Activated naive CD4-positive, alpha-beta T cell treated with anti-CD3 and anti-CD28 coated beads, Interleukin-2, amount 10 ng/mL, durations not matched to agents 7 days and 5 days (primary cell): ENCODE data around the gene DCUN1D4.

Experiments
- CTCF ChIA-PET: fragments of 350-600 bp; sonication (Branson Sonifier 250); formaldehyde crosslinking; loops from one replicate; lab custom pipeline; 2021; ENCODE audit warnings: antibody characterized with exemption; lab: Charles Lee
- DNase-seq: peaks from one replicate; pipeline ENCODE4 v3.0.0-alpha.2; 2020
- H3K27ac Mint-ChIP-seq: one replicate; pipeline ENCODE4 v1.8.0; 2021; ENCODE audit warnings: mild to moderate bottlenecking, moderate library complexity, mixed read lengths
- H3K27me3 Mint-ChIP-seq: one replicate; pipeline ENCODE4 v1.8.0; 2021; ENCODE audit warnings: mild to moderate bottlenecking, mixed read lengths
- H3K36me3 Mint-ChIP-seq: one replicate; pipeline ENCODE4 v1.8.0; 2021; ENCODE audit warnings: mixed read lengths
- H3K4me1 Mint-ChIP-seq: one replicate; pipeline ENCODE4 v1.8.0; 2021; ENCODE audit warnings: mixed read lengths
- H3K4me3 Mint-ChIP-seq: one replicate; pipeline ENCODE4 v1.8.0; 2021; ENCODE audit warnings: mild to moderate bottlenecking, moderate library complexity, mixed read lengths
- H3K9me3 Mint-ChIP-seq: one replicate; pipeline ENCODE4 v1.8.0; 2021; ENCODE audit warnings: mixed read lengths

Gene DCUN1D4

GRCh38 chr4:51865717-51866116, 22.8 kb downstream of the DCUN1D4 start:
- no peaks in the 10 kb centered on the region for H3K9me3 Mint-ChIP-seq
- H3K27ac Mint-ChIP-seq = no peak overlapping the region
- H3K36me3 Mint-ChIP-seq = peaks cover 22% of the 10 kb centered on the region
- no peaks in the 10 kb centered on the region for H3K27me3 Mint-ChIP-seq
- CTCF ChIA-PET = no interaction called here
- H3K4me1 Mint-ChIP-seq = no peaks in the 10 kb centered on the region
- DNase-seq = no peak
- no peak overlapping the region for H3K4me3 Mint-ChIP-seq

- CTCF ChIA-PET = no interaction called here
- Mint-ChIP-seq H3K36me3 (peaks cover 26% of the 10 kb centered on the region), H3K27me3 (no peaks in the 10 kb centered on the region), H3K4me3 (no peak overlapping the region), H3K27ac (no peak overlapping the region), H3K4me1 (no peaks in the 10 kb centered on the region), H3K9me3 (no peaks in the 10 kb centered on the region)
- no peak for DNase-seq
These were observed 23.9 kb downstream of the DCUN1D4 start for GRCh38 chr4:51866835-51867234.

- DNase-seq = no peak
- CTCF ChIA-PET = no interaction called here
- Mint-ChIP-seq H3K27ac (no peak overlapping the region), H3K4me3 (no peak overlapping the region), H3K4me1 (no peaks in the 10 kb centered on the region), H3K9me3 (no peaks in the 10 kb centered on the region), H3K27me3 (no peaks in the 10 kb centered on the region), H3K36me3 (peaks cover 35% of the 10 kb centered on the region)
These were observed 24.9 kb downstream of the DCUN1D4 start for GRCh38 chr4:51867689-51868448.

GRCh38 chr4:51868449-51868847, 25.5 kb downstream of the DCUN1D4 start:
- no peak overlapping the region for H3K27ac Mint-ChIP-seq
- no peak overlapping the region for H3K4me3 Mint-ChIP-seq
- H3K4me1 Mint-ChIP-seq = no peaks in the 10 kb centered on the region
- H3K36me3 Mint-ChIP-seq = peaks cover 37% of the 10 kb centered on the region
- no peaks in the 10 kb centered on the region for H3K27me3 Mint-ChIP-seq
- no peak for DNase-seq
- CTCF ChIA-PET = no interaction called here
- no peaks in the 10 kb centered on the region for H3K9me3 Mint-ChIP-seq

DNA sequence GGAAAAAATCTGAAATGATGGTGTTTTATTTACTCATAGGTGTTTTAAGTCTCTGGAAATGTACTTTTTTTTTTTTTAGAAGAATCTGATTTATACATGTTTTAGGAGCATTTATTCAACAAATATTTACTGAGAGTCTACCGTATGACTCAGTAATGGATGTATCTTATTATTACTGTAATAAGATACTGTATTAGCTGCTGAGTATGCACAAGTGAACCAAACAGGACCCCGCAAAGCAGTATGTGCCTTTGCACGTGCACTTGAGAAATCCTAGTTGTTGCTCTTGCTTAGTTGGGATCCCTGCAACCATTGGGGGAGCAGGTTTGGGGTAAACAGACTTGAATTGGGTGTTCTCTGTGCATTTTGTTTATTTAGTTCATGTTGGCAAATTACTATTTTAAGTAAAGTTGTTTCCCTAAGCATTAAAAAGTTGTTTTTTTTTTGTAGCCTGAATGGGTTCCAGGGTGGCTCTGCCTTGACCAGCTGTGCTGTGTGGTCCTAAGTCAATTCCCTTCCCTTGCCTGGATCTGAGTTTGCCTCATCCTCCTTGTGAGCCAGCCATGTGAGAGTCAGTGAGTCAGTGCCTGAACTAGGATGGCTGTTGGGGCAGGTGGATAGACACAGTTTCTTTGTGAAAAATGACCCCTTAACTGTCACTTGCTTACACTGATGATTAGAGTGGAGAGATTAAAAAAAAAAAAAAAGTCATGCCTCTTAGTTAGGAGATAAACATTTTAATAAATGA, 27.7 kb downstream of the DCUN1D4 start:
- H3K36me3 Mint-ChIP-seq = peaks cover 42% of the 10 kb centered on the region
- no peak overlapping the region for H3K27ac Mint-ChIP-seq
- no peaks in the 10 kb centered on the region for H3K4me1 Mint-ChIP-seq
- H3K27me3 Mint-ChIP-seq = no peaks in the 10 kb centered on the region
- no peak overlapping the region for H3K4me3 Mint-ChIP-seq
- CTCF ChIA-PET = no interaction called here
- DNase-seq = no peak
- no peaks in the 10 kb centered on the region for H3K9me3 Mint-ChIP-seq

GRCh38 chr4:51872283-51872997, 29.5 kb downstream of the DCUN1D4 start:
- Mint-ChIP-seq H3K36me3 (peaks cover 42% of the 10 kb centered on the region), H3K27me3 (no peaks in the 10 kb centered on the region), H3K4me1 (no peaks in the 10 kb centered on the region), H3K9me3 (no peaks in the 10 kb centered on the region), H3K4me3 (no peak overlapping the region), H3K27ac (no peak overlapping the region)
- CTCF ChIA-PET = no interaction called here
- DNase-seq = no peak

GRCh38 chr4:51874551-51874950, 31.6 kb downstream of the DCUN1D4 start:
- peaks cover 42% of the 10 kb centered on the region for H3K36me3 Mint-ChIP-seq

GRCh38 chr4:51878431-51878830, 35.5 kb downstream of the DCUN1D4 start:
- no peaks in the 10 kb centered on the region for H3K9me3 Mint-ChIP-seq
- H3K27me3 Mint-ChIP-seq = no peaks in the 10 kb centered on the region
- H3K4me1 Mint-ChIP-seq = no peaks in the 10 kb centered on the region
- no peak overlapping the region for H3K27ac Mint-ChIP-seq
- no peak overlapping the region for H3K4me3 Mint-ChIP-seq
- H3K36me3 Mint-ChIP-seq = peaks cover 34% of the 10 kb centered on the region
- CTCF ChIA-PET = interaction anchor here (1.8 kb wide), 1 partner anchor 17 kb away, joined by 5 read pairs; no protein-coding TSS in a partner anchor
- DNase-seq = no peak

More at GRCh38 chr4:51874551-51874950, 31.6 kb downstream of the DCUN1D4 start:
- no peak for DNase-seq
- no peaks in the 10 kb centered on the region for H3K4me1 Mint-ChIP-seq
- H3K4me3 Mint-ChIP-seq = no peak overlapping the region
- no peaks in the 10 kb centered on the region for H3K27me3 Mint-ChIP-seq
- H3K27ac Mint-ChIP-seq = no peak overlapping the region
- no peaks in the 10 kb centered on the region for H3K9me3 Mint-ChIP-seq
- CTCF ChIA-PET = no interaction called here

- no peaks in the 10 kb centered on the region for H3K9me3 Mint-ChIP-seq
- H3K36me3 Mint-ChIP-seq = peaks cover 28% of the 10 kb centered on the region
- DNase-seq = no peak
- H3K4me3 Mint-ChIP-seq = no peak overlapping the region
- no peaks in the 10 kb centered on the region for H3K27me3 Mint-ChIP-seq
- H3K27ac Mint-ChIP-seq = no peak overlapping the region
- CTCF ChIA-PET = interaction anchor here (1.8 kb wide), 1 partner anchor 16 kb away, joined by 5 read pairs; no protein-coding TSS in a partner anchor
- peaks cover 7% of the 10 kb centered on the region for H3K4me1 Mint-ChIP-seq
These were observed 37.3 kb downstream of the DCUN1D4 start for GRCh38 chr4:51880016-51880915.

DNA sequence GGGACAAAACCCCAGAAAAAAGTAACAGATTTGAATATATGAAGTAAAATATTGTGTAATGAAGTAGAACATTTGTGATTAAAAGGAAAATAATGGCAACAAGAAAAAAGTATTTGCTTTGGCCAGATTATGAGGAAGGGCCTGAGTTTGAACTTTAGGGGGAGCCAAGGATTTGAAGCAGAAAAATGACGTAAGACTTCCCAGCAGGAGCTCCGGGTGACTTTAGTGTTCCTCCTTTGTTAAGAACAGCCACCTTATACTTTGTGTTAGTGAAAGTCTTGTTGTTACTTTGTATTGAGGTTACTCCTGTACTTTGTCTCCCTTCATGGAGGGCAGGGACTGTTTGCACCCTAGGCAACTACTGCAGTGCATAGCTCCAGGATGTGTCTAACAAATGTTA, 41.1 kb downstream of the DCUN1D4 start:
- peaks cover 7% of the 10 kb centered on the region for H3K4me1 Mint-ChIP-seq
- H3K4me3 Mint-ChIP-seq = no peak overlapping the region
- H3K9me3 Mint-ChIP-seq = no peaks in the 10 kb centered on the region
- no peak overlapping the region for H3K27ac Mint-ChIP-seq
- no peaks in the 10 kb centered on the region for H3K27me3 Mint-ChIP-seq
- CTCF ChIA-PET = interaction anchor here (0.8 kb wide), 1 partner anchor 12 kb away, joined by 3 read pairs; no protein-coding TSS in a partner anchor
- H3K36me3 Mint-ChIP-seq = peaks cover 22% of the 10 kb centered on the region
- no peak for DNase-seq

- H3K27me3 Mint-ChIP-seq = no peaks in the 10 kb centered on the region
- H3K36me3 Mint-ChIP-seq = peaks cover 25% of the 10 kb centered on the region
- DNase-seq = no peak
- H3K4me3 Mint-ChIP-seq = no peak overlapping the region
- H3K27ac Mint-ChIP-seq = no peak overlapping the region
- CTCF ChIA-PET = interaction anchor here (0.8 kb wide), 1 partner anchor 12 kb away, joined by 3 read pairs; no protein-coding TSS in a partner anchor
- H3K9me3 Mint-ChIP-seq = no peaks in the 10 kb centered on the region
- peaks cover 7% of the 10 kb centered on the region for H3K4me1 Mint-ChIP-seq
These were observed 41.7 kb downstream of the DCUN1D4 start for GRCh38 chr4:51884606-51885005.

DNA sequence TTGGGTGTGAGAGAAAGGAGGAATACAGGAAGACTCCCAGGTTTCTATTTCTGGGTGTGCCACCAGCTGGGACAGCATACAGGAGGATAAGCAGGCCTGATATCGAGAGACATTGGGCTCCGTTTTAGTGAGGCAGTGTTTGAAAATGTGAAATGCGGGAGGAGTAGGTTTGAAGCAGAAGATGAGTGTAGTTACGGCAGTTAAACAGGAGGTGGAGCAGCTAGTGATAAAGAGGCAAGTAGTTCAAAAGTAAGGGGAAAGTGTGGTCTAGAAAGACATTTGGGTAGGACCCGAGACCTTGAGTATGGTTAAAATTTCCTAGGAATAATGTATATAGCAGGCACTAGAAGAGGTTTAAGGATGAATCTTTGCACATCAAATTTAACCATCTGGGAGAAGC, 42.4 kb downstream of the DCUN1D4 start:
- Mint-ChIP-seq H3K4me3 (no peak overlapping the region), H3K9me3 (no peaks in the 10 kb centered on the region), H3K4me1 (peaks cover 7% of the 10 kb centered on the region), H3K27me3 (no peaks in the 10 kb centered on the region), H3K27ac (no peak overlapping the region), H3K36me3 (peaks cover 24% of the 10 kb centered on the region)
- DNase-seq = no peak
- CTCF ChIA-PET = interaction anchor here (0.7 kb wide), 1 partner anchor 135 kb away, joined by 3 read pairs; no protein-coding TSS in a partner anchor

DNA sequence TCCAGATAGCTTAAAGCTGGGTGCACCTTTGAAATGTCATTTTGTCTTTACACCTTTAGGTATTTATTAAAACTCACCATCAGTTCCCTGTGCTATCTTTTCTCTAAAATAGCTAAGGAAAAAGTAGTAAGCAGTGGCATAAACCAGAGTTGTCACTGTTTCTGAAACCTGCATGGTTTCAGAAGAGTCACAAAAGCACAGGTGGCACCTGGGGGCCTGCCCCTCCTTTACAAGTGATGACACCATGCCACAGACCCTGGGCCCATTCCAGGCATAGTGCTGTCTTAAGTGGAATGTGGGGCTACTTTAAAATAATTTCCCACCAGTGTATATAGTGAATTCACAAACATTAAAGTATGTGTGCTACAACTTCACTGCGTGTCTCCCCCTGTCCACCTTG, 47.8 kb downstream of the DCUN1D4 start:
- no peak overlapping the region for H3K27ac Mint-ChIP-seq
- H3K27me3 Mint-ChIP-seq = no peaks in the 10 kb centered on the region
- CTCF ChIA-PET = no interaction called here
- no peak for DNase-seq
- peaks cover 7% of the 10 kb centered on the region for H3K4me1 Mint-ChIP-seq
- peaks cover 19% of the 10 kb centered on the region for H3K36me3 Mint-ChIP-seq
- no peaks in the 10 kb centered on the region for H3K9me3 Mint-ChIP-seq
- no peak overlapping the region for H3K4me3 Mint-ChIP-seq
